Heart left ventricle (tissue), 13 donors: ENCODE data around the gene CTXND1.

Experiments used
- POLR2A ChIP-seq, 2 donors: fragments of 450-650 bp; IDR thresholded peaks; one replicate each; pipeline ENCODE4 v1.6.1; 2017; ENCODE audit warnings: antibody characterized with exemption in 2 of 2, mild to moderate bottlenecking in 2 of 2, moderate library complexity in 2 of 2
- TF ChIP-seq, protein P1 (sequence below), 12 donors: fragments of 200-600 bp; sonication (generic) in 4 of 12; IDR thresholded peaks; one replicate each; pipeline versions ENCODE4 v1.5.0 to v1.8.0; 2018 to 2022; ENCODE audit warnings: antibody characterized with exemption in 12 of 12, mild to moderate bottlenecking in 5 of 12
- donor health status: ischemic (EF 13 %, LVEDD 7.1; RV severe dilation, severe dysfunction).
- donor health status: DM: no; HTN: yes; CAD: no.
- donor health status: DM: no; HTN: no; CAD: no.
- donor health status: ischemic (EF 25% LVEDD 6.9; RV normal size, moderate dysfunction).
- donor health status: ischemic (EF 25% LVEDD 5.7; RV mildly dilated, moderate dysfunction).
- donor health status: ischemic (EF 35%, LVEDD 5.7; RV mildly dilated, moderate dysfunction).
- donor health status: nonischemic (EF 11% LVEDD 7.7; RV severe dilation, severe dysfunction).
- donor health status: DM: yes; HTN: yes; CAD: no.
- donor health status: PGD.
- donor health status: ischemic (EF 29% LVEDD 5.4; RV normal size, mild dysfunction).
- donor health status: nonischemic (EF 23%, LVEDD 6.1; RV moderate dilation, normal function).

DNA sequence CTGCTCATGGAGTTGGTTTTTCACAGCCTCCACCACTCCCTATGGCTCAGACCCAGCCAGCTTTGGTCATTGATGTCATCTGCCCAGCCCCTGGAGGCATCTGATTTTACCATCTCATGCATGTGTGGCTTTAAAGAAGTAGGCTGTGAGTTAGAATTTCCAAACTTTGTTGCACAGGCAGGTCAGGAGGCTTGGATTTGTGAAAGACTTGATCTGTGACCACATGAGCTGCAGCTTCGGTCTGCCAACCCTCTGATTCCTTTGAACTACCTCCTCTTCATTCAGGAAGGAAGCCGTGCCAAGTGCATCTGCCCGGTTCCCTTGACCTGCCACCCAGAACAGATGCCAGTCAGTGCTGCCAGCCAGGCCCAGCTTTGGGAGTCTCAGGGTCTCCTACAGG is 9.2 kb downstream of the CTXND1 start:
- TF ChIP-seq, protein P1, sequence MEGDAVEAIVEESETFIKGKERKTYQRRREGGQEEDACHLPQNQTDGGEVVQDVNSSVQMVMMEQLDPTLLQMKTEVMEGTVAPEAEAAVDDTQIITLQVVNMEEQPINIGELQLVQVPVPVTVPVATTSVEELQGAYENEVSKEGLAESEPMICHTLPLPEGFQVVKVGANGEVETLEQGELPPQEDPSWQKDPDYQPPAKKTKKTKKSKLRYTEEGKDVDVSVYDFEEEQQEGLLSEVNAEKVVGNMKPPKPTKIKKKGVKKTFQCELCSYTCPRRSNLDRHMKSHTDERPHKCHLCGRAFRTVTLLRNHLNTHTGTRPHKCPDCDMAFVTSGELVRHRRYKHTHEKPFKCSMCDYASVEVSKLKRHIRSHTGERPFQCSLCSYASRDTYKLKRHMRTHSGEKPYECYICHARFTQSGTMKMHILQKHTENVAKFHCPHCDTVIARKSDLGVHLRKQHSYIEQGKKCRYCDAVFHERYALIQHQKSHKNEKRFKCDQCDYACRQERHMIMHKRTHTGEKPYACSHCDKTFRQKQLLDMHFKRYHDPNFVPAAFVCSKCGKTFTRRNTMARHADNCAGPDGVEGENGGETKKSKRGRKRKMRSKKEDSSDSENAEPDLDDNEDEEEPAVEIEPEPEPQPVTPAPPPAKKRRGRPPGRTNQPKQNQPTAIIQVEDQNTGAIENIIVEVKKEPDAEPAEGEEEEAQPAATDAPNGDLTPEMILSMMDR (IDR thresholded peaks at IDR 0.05), result no peak
- TF ChIP-seq POLR2A (IDR thresholded peaks at IDR 0.05), result no peak
